C4-2B (cell line): Measurements from ENCODE around the gene PRKCE.

Experiments
- ZFX ChIP-seq: fragments of 450-650 bp; IDR thresholded peaks from 2 replicates; pipeline ENCODE4 v1.6.1; 2017
- TF ChIP-seq, protein P1 (sequence below): fragments of 450-650 bp; conservative IDR thresholded peaks from 2 replicates; pipeline ENCODE4 v1.5.1; 2017; ENCODE audit warnings: mild to moderate bottlenecking

DNA sequence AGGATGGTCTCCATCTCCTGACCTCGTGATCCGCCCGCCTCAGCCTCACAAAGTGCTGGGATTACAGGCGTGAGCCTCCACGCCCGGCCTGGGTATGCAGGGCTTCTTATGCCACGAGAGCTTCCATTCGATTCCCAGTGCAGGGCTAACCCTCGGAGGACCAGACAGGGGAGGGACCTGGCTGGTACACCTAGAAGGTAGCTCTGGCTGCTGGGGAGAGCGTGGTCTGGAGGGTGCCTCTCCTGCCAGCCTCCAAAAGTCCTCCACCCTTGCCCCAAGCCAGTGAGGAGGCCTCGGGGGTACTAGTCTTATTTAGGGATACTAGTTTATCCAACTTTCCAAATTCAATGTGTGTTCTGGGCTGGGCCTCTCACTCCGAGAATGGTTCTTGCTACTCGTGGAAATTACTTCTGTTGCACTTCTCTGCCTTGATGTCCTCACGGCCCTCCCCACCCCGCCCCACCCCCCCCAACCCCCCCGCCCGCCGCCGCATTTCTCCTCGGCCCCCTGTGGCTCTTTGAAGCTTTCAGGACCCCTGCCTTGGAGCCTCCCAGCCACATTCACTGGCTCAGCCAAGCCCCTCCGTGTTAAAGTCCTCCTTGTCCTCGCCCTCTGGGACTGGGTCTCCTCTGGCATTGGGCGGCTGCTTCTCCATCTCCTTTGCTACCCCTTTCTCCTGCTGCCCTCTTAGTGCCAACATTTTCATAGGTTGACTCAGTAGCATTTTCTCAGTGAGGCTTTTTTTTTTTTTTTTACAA is 502.7 kb downstream of the PRKCE start:
- TF ChIP-seq, protein P1, sequence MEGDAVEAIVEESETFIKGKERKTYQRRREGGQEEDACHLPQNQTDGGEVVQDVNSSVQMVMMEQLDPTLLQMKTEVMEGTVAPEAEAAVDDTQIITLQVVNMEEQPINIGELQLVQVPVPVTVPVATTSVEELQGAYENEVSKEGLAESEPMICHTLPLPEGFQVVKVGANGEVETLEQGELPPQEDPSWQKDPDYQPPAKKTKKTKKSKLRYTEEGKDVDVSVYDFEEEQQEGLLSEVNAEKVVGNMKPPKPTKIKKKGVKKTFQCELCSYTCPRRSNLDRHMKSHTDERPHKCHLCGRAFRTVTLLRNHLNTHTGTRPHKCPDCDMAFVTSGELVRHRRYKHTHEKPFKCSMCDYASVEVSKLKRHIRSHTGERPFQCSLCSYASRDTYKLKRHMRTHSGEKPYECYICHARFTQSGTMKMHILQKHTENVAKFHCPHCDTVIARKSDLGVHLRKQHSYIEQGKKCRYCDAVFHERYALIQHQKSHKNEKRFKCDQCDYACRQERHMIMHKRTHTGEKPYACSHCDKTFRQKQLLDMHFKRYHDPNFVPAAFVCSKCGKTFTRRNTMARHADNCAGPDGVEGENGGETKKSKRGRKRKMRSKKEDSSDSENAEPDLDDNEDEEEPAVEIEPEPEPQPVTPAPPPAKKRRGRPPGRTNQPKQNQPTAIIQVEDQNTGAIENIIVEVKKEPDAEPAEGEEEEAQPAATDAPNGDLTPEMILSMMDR, result no peak
- no peak for TF ChIP-seq ZFX
